A549 (cell line): ENCODE data around the gene REN.

Source experiments
- CBX2 ChIP-seq: fragments of 200-600 bp; sonication (generic); IDR thresholded peaks from 2 replicates; pipeline ENCODE4 v1.6.1; 2016; ENCODE audit warnings: low read depth, mild to moderate bottlenecking, borderline replicate concordance
- FOSL2 ChIP-seq, 2 experiments: fragments of 450-650 bp in 1 of 2; fragments of >200 bp in 1 of 2; sonication (Bioruptor Twin) in 1 of 2; formaldehyde crosslinking; IDR thresholded peaks; 2 replicates each; pipeline versions ENCODE4 v1.5.0 to v1.6.1; 2016 to 2020; ENCODE audit warnings: mild to moderate bottlenecking in 1 of 2, moderate library complexity in 1 of 2
- KDM1A ChIP-seq: fragments of 200-600 bp; sonication (generic); IDR thresholded peaks from 2 replicates; pipeline ENCODE4 v1.6.1; 2016; ENCODE audit warnings: low read depth, mild to moderate bottlenecking
- MYC ChIP-seq: IDR thresholded peaks from 2 replicates; pipeline ENCODE4 v1.6.1; 2012; ENCODE audit warnings: mild to moderate bottlenecking, inconsistent platforms, low read length, improper control_type of control experiment, borderline replicate concordance
- POLR2A ChIP-seq: IDR thresholded peaks from 2 replicates; pipeline ENCODE4 v1.6.1; 2012; ENCODE audit warnings: mild to moderate bottlenecking, low read length
- TF ChIP-seq, protein P1 (sequence below): fragments of >200 bp; sonication (Bioruptor Twin); formaldehyde crosslinking; IDR thresholded peaks from 3 replicates; pipeline ENCODE4 v1.5.1; 2016

DNA sequence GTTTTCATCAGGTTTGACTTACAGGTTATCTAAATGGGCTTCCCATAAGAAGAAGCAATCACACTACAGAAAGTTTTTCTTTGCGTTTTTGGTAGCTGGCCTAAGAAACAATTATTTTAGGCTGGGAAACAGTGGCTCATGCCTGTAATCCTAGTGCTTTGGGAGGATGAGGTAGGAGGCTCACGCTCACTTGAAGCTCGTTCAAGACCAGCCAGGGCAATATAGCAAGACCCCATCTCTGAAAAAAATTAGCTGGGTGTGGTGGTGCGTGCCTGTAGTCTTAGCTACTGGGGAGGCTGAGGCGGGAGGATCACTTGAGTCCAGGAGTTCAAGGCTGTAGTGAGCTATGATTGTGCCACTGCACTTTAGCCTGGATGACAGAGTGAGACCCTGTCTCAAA lies 1.6 kb upstream of the REN start:
- TF ChIP-seq KDM1A (no peak), MYC (no peak), CBX2 (no peak), POLR2A (no peak), FOSL2 (IDR thresholded peaks at IDR 0.05) (no peak), FOSL2 (CRISPR knock-in tag; IDR thresholded peaks at IDR 0.05) (no peak)
- TF ChIP-seq, protein P1, sequence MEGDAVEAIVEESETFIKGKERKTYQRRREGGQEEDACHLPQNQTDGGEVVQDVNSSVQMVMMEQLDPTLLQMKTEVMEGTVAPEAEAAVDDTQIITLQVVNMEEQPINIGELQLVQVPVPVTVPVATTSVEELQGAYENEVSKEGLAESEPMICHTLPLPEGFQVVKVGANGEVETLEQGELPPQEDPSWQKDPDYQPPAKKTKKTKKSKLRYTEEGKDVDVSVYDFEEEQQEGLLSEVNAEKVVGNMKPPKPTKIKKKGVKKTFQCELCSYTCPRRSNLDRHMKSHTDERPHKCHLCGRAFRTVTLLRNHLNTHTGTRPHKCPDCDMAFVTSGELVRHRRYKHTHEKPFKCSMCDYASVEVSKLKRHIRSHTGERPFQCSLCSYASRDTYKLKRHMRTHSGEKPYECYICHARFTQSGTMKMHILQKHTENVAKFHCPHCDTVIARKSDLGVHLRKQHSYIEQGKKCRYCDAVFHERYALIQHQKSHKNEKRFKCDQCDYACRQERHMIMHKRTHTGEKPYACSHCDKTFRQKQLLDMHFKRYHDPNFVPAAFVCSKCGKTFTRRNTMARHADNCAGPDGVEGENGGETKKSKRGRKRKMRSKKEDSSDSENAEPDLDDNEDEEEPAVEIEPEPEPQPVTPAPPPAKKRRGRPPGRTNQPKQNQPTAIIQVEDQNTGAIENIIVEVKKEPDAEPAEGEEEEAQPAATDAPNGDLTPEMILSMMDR, result no peak
